DOHH2 (cell line): ENCODE results near the gene NXF1.
"Not testable (repeated sequence)": the region's sequence is repeated elsewhere in the genome, so short reads cannot be mapped to it uniquely, and the experiment has no call there.

Experiments
- H3F3A ChIP-seq: fragments of 200-600 bp; sonication (generic), shearing (Covaris generic); 2 replicates; pipeline ENCODE4 v1.6.0; 2016; ENCODE audit warnings: antibody characterized with exemption, mild to moderate bottlenecking; ENCODE audit not compliant: control insufficient read depth, insufficient read depth
- H3K27ac ChIP-seq: fragments of 200-600 bp; sonication (generic); 2 replicates; pipeline ENCODE4 v1.5.1; 2014; ENCODE audit warnings: low read depth, mild to moderate bottlenecking, low read length, moderate library complexity
- H3K27me3 ChIP-seq: fragments of 200-600 bp; sonication (generic); 2 replicates; pipeline ENCODE4 v1.6.1; 2014; ENCODE audit warnings: mild to moderate bottlenecking, low read length, mixed read lengths; ENCODE audit not compliant: control insufficient read depth
- H3K36me3 ChIP-seq: fragments of 200-600 bp; sonication (generic); 2 replicates; pipeline ENCODE4 v1.6.1; 2014; ENCODE audit warnings: mild to moderate bottlenecking, low read length, moderate library complexity, mixed read lengths; ENCODE audit not compliant: control insufficient read depth
- H3K4me1 ChIP-seq: fragments of 200-600 bp; sonication (generic); 2 replicates; pipeline ENCODE4 v1.6.1; 2014; ENCODE audit warnings: mild to moderate bottlenecking, low read length, mixed read lengths; ENCODE audit not compliant: control insufficient read depth
- H3K4me2 ChIP-seq: fragments of 200-600 bp; sonication (generic); 2 replicates; pipeline ENCODE4 v1.6.0; 2014; ENCODE audit warnings: mild to moderate bottlenecking, low read length, moderate library complexity
- H3K4me3 ChIP-seq: fragments of 200-600 bp; sonication (generic); 2 replicates; pipeline ENCODE4 v1.5.1; 2014; ENCODE audit warnings: mild to moderate bottlenecking, low read length, mixed read lengths
- H3K79me2 ChIP-seq: fragments of 200-600 bp; sonication (generic); 2 replicates; pipeline ENCODE4 v1.6.1; 2014; ENCODE audit warnings: mild to moderate bottlenecking, low read length, mixed read lengths; ENCODE audit not compliant: control insufficient read depth
- H3K9me2 ChIP-seq: fragments of 200-600 bp; sonication (generic); replicated peaks from 2 replicates; pipeline ENCODE4 v1.6.1; 2014; ENCODE audit warnings: mild to moderate bottlenecking, low read length, mixed read lengths; ENCODE audit not compliant: control insufficient read depth
- H3K9me3 ChIP-seq: fragments of 200-600 bp; sonication (generic); 2 replicates; pipeline ENCODE4 v1.6.1; 2014; ENCODE audit warnings: antibody characterized with exemption, low read length, mixed read lengths; ENCODE audit not compliant: control insufficient read depth, insufficient read depth
- H4K20me1 ChIP-seq: fragments of 200-600 bp; sonication (generic); 2 replicates; pipeline ENCODE4 v1.6.0; 2014; ENCODE audit warnings: low read depth, mild to moderate bottlenecking, antibody characterized with exemption, low read length, moderate library complexity; ENCODE audit not compliant: control insufficient read depth, insufficient read depth
- CTCF ChIP-seq: fragments of 200-600 bp; sonication (generic); IDR thresholded peaks from one replicate; pipeline ENCODE4 v1.5.1; 2014; ENCODE audit warnings: antibody characterized with exemption, mild to moderate bottlenecking, low read depth, low read length; ENCODE audit not compliant: poor library complexity, severe bottlenecking
- EZH2phosphoT487 ChIP-seq: fragments of 200-600 bp; sonication (generic); IDR thresholded peaks from 2 replicates; pipeline ENCODE4 v1.6.1; 2017; ENCODE audit warnings: borderline replicate concordance, mild to moderate bottlenecking, antibody characterized with exemption, low read length, moderate library complexity, mixed read lengths

NXF1 gene

GRCh38 chr11:62771144-62772021, 33.9 kb downstream of the NXF1 start, which contains the start of gene TAF6L:
Gene TAF6L (plus strand): TSS chr11:62771396. CDS start chr11:62775784, 4,388 bp downstream.
- peaks cover 28% of the 10 kb centered on the region for H3K36me3 ChIP-seq
- H3K4me1 ChIP-seq: peaks cover 31% of the 10 kb centered on the region
- no peaks in the 10 kb centered on the region for H3K9me3 ChIP-seq
- H3K79me2 ChIP-seq: peaks cover 37% of the 10 kb centered on the region
- H3K4me2 ChIP-seq: peak within 1 kb of the TSS; percentile 96
- peak within 1 kb of the TSS; percentile 74 for H3K27ac ChIP-seq
- H3K9me2 ChIP-seq: no peaks in the 10 kb centered on the region
- peaks cover 16% of the 10 kb centered on the region for H3F3A ChIP-seq
- H3K27me3 ChIP-seq: no peaks in the 10 kb centered on the region
- TF ChIP-seq CTCF: no peak
- no peak for TF ChIP-seq EZH2phosphoT487
- no peaks in the 10 kb centered on the region for H4K20me1 ChIP-seq
- peak within 1 kb of the TSS; percentile 97 for H3K4me3 ChIP-seq

GRCh38 chr11:62770778-62771143, 34.5 kb downstream of the NXF1 start:
- TF ChIP-seq EZH2phosphoT487: no peak
- TF ChIP-seq CTCF: no peak
- Histone ChIP-seq H4K20me1 (no peaks in the 10 kb centered on the region), H3K36me3 (peaks cover 27% of the 10 kb centered on the region), H3K4me2 (peak overlapping the region; percentile 96), H3K9me2 (no peaks in the 10 kb centered on the region), H3K79me2 (peaks cover 37% of the 10 kb centered on the region), H3K27me3 (no peaks in the 10 kb centered on the region), H3K27ac (peak overlapping the region; percentile 74), H3K4me1 (peaks cover 31% of the 10 kb centered on the region), H3K9me3 (no peaks in the 10 kb centered on the region), H3F3A (peaks cover 16% of the 10 kb centered on the region), H3K4me3 (peak overlapping the region; percentile 97)

GRCh38 chr11:62760867-62761227, 44.4 kb downstream of the NXF1 start:
- peak overlapping the region; percentile 98 for H3K4me3 ChIP-seq
- peaks cover 26% of the 10 kb centered on the region for H3K36me3 ChIP-seq
- H3K4me2 ChIP-seq: peak overlapping the region; percentile 86

More at GRCh38 chr11:62760867-62761227, 44.4 kb downstream of the NXF1 start:
- Histone ChIP-seq H3K27ac (0 out of 2 replicates have a peak overlapping the region, but pooled peaks have one; percentile 12), H3K4me1 (peaks cover 11% of the 10 kb centered on the region), H3K79me2 (peaks cover 20% of the 10 kb centered on the region)
- not testable (repeated sequence) for H3K27me3 ChIP-seq, H3K9me2 ChIP-seq, H3F3A ChIP-seq, H4K20me1 ChIP-seq, H3K9me3 ChIP-seq
